ENCODE measurements around the gene PORCN.

The PORCN gene

DNA sequence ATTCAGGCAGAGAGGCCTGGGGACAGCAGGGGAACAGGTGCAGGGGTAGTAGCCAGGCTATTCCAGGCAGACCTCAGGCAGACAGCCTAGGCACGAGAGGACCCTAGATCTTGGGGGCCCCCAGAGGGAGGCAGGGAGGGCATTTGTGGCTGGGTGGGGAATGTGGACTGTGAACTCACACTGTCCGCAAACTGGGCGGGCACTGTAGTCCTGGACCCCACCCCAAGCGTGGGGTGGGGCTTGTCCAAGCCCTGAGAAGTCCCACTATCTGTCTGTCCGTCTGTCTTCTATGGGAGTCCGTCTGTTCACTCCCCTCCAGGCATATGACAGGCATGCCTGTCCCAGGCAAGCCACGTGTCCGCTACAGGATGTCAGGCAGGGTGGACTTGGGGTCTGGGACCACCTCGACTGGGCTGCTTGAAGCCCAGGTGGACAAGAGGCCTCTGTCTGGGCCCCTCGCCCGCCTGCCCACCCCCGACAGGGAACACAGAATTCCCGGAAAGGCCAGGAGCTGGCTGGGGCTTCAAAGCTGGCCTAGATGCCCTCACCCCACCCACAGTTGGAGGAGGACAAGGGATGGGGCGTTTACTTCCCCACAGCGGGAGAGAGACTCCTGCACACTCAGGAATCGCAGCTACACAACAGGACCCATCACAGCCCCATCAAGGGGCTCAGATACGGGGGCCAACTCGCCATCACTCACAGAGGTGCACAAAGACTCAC is 38.5 kb upstream of the PORCN start, which contains the start of gene SLC38A5:
Gene SLC38A5, minus strand, starts transcription at position 151 of the 723 bp plus-strand sequence. CDS start 2,336 bp downstream, outside the sequence.
- H3K27ac ChIP-seq: no peak within 1 kb of the TSS
- H3K36me3 ChIP-seq (replicated peaks): no peaks in the 10 kb centered on the region
- no peaks in the 10 kb centered on the region for H3K27me3 ChIP-seq (replicated peaks)
- in situ Hi-C loops (cut with HindIII; ENCODE audit: low pct_ligation_motif_present, low sequenced_read_pairs): no loop called here
- TF ChIP-seq, protein P1, sequence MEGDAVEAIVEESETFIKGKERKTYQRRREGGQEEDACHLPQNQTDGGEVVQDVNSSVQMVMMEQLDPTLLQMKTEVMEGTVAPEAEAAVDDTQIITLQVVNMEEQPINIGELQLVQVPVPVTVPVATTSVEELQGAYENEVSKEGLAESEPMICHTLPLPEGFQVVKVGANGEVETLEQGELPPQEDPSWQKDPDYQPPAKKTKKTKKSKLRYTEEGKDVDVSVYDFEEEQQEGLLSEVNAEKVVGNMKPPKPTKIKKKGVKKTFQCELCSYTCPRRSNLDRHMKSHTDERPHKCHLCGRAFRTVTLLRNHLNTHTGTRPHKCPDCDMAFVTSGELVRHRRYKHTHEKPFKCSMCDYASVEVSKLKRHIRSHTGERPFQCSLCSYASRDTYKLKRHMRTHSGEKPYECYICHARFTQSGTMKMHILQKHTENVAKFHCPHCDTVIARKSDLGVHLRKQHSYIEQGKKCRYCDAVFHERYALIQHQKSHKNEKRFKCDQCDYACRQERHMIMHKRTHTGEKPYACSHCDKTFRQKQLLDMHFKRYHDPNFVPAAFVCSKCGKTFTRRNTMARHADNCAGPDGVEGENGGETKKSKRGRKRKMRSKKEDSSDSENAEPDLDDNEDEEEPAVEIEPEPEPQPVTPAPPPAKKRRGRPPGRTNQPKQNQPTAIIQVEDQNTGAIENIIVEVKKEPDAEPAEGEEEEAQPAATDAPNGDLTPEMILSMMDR (IDR thresholded peaks at IDR 0.05; ENCODE audit: low read depth, low read length, missing control alignments): no peak
- H3K4me3 ChIP-seq (ENCODE audit: low read depth, low read length): peak within 1 kb of the TSS; percentile 43
- no peak for DNase-seq

DNA sequence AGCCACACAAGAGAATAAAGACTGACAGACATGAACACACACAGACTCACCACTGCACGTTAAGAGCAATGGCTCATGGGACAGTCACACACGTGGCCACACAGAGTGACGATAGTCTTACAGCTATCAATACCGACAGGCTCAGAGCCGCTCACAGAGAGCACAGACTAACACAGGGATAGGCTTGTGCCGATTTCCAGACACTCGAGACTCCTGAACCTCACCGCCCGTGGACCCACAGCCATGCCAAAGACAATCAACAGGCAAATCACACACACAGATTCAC is 38.0 kb upstream of the PORCN start:
- Histone ChIP-seq H3K27ac (no peak overlapping the region), H3K4me3 (ENCODE audit: low read depth, low read length) (no peak overlapping the region), H3K36me3 (replicated peaks) (no peaks in the 10 kb centered on the region), H3K27me3 (replicated peaks) (no peaks in the 10 kb centered on the region)
- no peak for DNase-seq
- in situ Hi-C loops (cut with HindIII; ENCODE audit: low pct_ligation_motif_present, low sequenced_read_pairs): no loop called here
- TF ChIP-seq, protein P1 (IDR thresholded peaks at IDR 0.05; ENCODE audit: low read depth, low read length, missing control alignments): no peak

DNA sequence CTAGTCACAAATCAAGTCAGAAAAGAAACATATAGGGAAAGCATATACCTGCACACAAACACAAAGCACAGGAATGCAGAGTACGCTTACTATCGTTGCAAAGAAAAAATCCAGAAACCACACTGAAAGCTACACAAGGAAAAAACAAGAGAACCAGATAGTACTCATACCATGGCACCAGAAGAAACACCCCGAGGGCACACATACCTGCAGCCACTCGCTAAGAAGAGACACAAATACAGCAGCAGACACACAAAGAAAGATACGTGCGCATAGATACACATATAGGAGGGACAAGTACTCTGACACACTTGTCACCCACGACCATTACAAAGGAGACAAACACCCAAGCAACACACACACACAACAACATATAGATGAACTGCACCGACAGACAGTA is 37.3 kb upstream of the PORCN start:
- H3K27ac ChIP-seq: no peak overlapping the region
- no peaks in the 10 kb centered on the region for H3K36me3 ChIP-seq (replicated peaks)
- H3K27me3 ChIP-seq (replicated peaks): no peaks in the 10 kb centered on the region
- in situ Hi-C loops (cut with HindIII; ENCODE audit: low pct_ligation_motif_present, low sequenced_read_pairs): no loop called here
- TF ChIP-seq, protein P1 (IDR thresholded peaks at IDR 0.05; ENCODE audit: low read depth, low read length, missing control alignments): no peak
- H3K4me3 ChIP-seq (ENCODE audit: low read depth, low read length): no peak overlapping the region
- DNase-seq: no peak

DNA sequence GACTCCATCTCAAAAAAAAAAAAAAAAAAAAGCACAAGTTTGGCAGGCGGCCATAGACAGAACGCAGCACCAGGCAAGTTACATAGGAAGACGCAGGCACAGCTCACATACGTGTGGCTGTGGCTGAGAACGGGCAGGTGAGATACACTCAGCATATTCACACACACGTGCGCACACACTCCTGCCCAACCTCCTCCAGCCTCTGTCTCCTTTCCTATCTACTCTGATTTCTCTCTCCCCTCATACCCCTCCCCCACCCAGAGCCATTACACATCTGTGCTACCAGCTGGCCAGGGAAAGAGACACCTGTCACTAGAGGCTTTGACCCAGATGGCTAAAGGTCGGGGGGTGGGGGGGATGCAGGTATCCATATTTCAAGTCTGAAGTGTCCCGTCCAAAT is 36.6 kb upstream of the PORCN start:
- Histone ChIP-seq H3K27me3 (replicated peaks) (no peaks in the 10 kb centered on the region), H3K27ac (no peak overlapping the region), H3K4me3 (ENCODE audit: low read depth, low read length) (no peak overlapping the region), H3K36me3 (replicated peaks) (no peaks in the 10 kb centered on the region)
- TF ChIP-seq, protein P1 (IDR thresholded peaks at IDR 0.05; ENCODE audit: low read depth, low read length, missing control alignments): no peak
- DNase-seq: no peak
- in situ Hi-C loops (cut with HindIII; ENCODE audit: low pct_ligation_motif_present, low sequenced_read_pairs): no loop called here

DNA sequence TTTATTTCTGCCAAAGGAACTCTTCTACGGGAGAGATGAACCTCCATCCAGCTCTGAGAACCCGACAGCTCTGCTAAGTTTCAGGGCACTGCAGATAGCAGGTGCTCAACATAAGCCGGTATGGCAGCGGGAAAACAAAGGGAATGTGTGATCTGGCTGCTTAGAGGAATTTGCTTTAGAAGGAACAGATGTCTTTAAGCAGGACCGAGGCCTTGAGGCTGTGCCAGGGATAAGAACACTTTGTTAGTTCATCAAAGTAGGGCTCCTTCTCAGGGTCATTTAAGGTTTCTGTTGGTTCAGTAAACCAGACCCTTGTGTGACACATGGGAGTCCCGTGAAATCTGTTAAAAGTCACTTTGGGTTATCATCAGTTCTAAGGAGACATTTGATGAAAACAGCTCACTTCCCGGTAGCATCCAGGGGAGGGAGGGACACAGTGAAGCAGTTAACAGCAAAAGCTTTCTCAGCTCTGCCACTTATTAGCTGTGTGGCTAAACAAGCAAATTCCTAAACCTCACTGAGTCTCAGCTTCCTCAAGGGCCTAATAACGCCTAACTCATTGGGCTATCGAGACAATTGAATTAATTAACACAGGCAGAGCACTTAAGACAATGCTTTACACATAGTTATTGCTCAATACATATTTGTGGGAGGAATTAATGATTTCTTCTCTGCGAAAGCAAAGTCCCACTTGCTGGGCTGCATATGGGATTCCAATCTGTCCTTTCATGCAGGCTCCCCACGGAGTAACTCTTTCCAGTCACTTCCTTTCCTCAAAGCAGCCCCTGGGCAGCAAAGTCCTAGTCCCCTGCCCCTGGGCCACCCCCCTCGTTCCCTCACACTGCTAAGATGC is 35.7 kb upstream of the PORCN start:
- Histone ChIP-seq H3K36me3 (replicated peaks) (no peaks in the 10 kb centered on the region), H3K4me3 (ENCODE audit: low read depth, low read length) (no peak overlapping the region), H3K27me3 (replicated peaks) (no peaks in the 10 kb centered on the region), H3K27ac (no peak overlapping the region)
- DNase-seq: no peak
- in situ Hi-C loops (cut with HindIII; ENCODE audit: low pct_ligation_motif_present, low sequenced_read_pairs): no loop called here
- TF ChIP-seq, protein P1 (IDR thresholded peaks at IDR 0.05; ENCODE audit: low read depth, low read length, missing control alignments): no peak

Measured in brain microvascular endothelial cell (primary cell).